ENCODE results near the gene ACADM. TPM values are rescaled to one million over a fixed set of nuclear protein-coding genes. Genes with fewer than 3 reads are reported as not detected.

Gene ACADM
- total RNA-seq, 4 donors from 2014 or later: 25.3 to 46.5 (median 40.5) TPM

GRCh38 chr1:75707191-75707590, 17.3 kb upstream of the ACADM start:
- DNase-seq (ENCODE audit: low spot score in 2 of 2): no peak
- H3K4me1 ChIP-seq: no peaks in the 10 kb centered on the region
- H3K9me3 ChIP-seq: no peaks in the 10 kb centered on the region
- no peaks in the 10 kb centered on the region for H3K36me3 ChIP-seq
- WGBS: 38% methylated on average over 2 of the region's 2 CpGs
- TF ChIP-seq POLR2A (IDR thresholded peaks at IDR 0.05) (no peak), EP300 (IDR thresholded peaks at IDR 0.05) (no peak), CTCF (IDR thresholded peaks at IDR 0.05) (no peak), POLR2AphosphoS5 (IDR thresholded peaks at IDR 0.05) (no peak)
- H3K4me3 ChIP-seq: no peak overlapping the region
- H3K27ac ChIP-seq: no peak overlapping the region
- H3K27me3 ChIP-seq: no peaks in the 10 kb centered on the region

GRCh38 chr1:75708910-75709309, 15.6 kb upstream of the ACADM start:
- no peak overlapping the region for H3K27ac ChIP-seq
- WGBS: 57% methylated on average over 2 of the region's 2 CpGs
- no peak for DNase-seq (ENCODE audit: low spot score in 2 of 2)

GRCh38 chr1:75710832-75711231, 13.7 kb upstream of the ACADM start:
- no peaks in the 10 kb centered on the region for H3K4me1 ChIP-seq
- no peaks in the 10 kb centered on the region for H3K27me3 ChIP-seq
- no peak overlapping the region for H3K27ac ChIP-seq
- no peaks in the 10 kb centered on the region for H3K9me3 ChIP-seq
- H3K4me3 ChIP-seq: no peak overlapping the region
- TF ChIP-seq CTCF (IDR thresholded peaks at IDR 0.05) (no peak), POLR2A (IDR thresholded peaks at IDR 0.05) (no peak)
- no peak for DNase-seq (ENCODE audit: low spot score in 2 of 2)
- no peaks in the 10 kb centered on the region for H3K36me3 ChIP-seq

More at GRCh38 chr1:75708910-75709309, 15.6 kb upstream of the ACADM start:
- H3K4me1 ChIP-seq: no peaks in the 10 kb centered on the region
- TF ChIP-seq EP300 (IDR thresholded peaks at IDR 0.05): no peak
- TF ChIP-seq POLR2A (IDR thresholded peaks at IDR 0.05): no peak
- no peak for TF ChIP-seq CTCF (IDR thresholded peaks at IDR 0.05)
- no peak for TF ChIP-seq POLR2AphosphoS5 (IDR thresholded peaks at IDR 0.05)
- H3K36me3 ChIP-seq: no peaks in the 10 kb centered on the region
- no peaks in the 10 kb centered on the region for H3K27me3 ChIP-seq
- H3K9me3 ChIP-seq: no peaks in the 10 kb centered on the region
- no peak overlapping the region for H3K4me3 ChIP-seq

GRCh38 chr1:75711846-75712245, 12.7 kb upstream of the ACADM start:
- Histone ChIP-seq H3K9me3 (no peaks in the 10 kb centered on the region), H3K27ac (no peak overlapping the region), H3K36me3 (no peaks in the 10 kb centered on the region), H3K4me3 (no peak overlapping the region), H3K4me1 (no peaks in the 10 kb centered on the region), H3K27me3 (no peaks in the 10 kb centered on the region)
- DNase-seq (ENCODE audit: low spot score in 2 of 2): no peak
- TF ChIP-seq CTCF (IDR thresholded peaks at IDR 0.05) (no peak), POLR2A (IDR thresholded peaks at IDR 0.05) (no peak), EP300 (IDR thresholded peaks at IDR 0.05) (no peak), POLR2AphosphoS5 (IDR thresholded peaks at IDR 0.05) (no peak)

GRCh38 chr1:75712306-75712705, 12.2 kb upstream of the ACADM start:
- H3K27ac ChIP-seq: no peak overlapping the region
- DNase-seq (ENCODE audit: low spot score in 2 of 2): no peak

More at GRCh38 chr1:75712306-75712705, 12.2 kb upstream of the ACADM start:
- Histone ChIP-seq H3K4me3 (no peak overlapping the region), H3K9me3 (no peaks in the 10 kb centered on the region), H3K27me3 (no peaks in the 10 kb centered on the region), H3K36me3 (no peaks in the 10 kb centered on the region), H3K4me1 (no peaks in the 10 kb centered on the region)
- TF ChIP-seq EP300 (IDR thresholded peaks at IDR 0.05) (no peak), POLR2A (IDR thresholded peaks at IDR 0.05) (no peak), CTCF (IDR thresholded peaks at IDR 0.05) (no peak), POLR2AphosphoS5 (IDR thresholded peaks at IDR 0.05) (no peak)
